ENCODE measurements around the gene IRF4. TPM values are rescaled to one million over a fixed set of nuclear protein-coding genes. Genes with fewer than 3 reads are reported as not detected.
"Not testable (repeated sequence)": the region's sequence is repeated elsewhere in the genome, so short reads cannot be mapped to it uniquely, and the experiment has no call there.

The IRF4 gene
- total and polyA plus RNA-seq, 10 donors: 8.7 to 91.3 (median 46.3) TPM

DNA sequence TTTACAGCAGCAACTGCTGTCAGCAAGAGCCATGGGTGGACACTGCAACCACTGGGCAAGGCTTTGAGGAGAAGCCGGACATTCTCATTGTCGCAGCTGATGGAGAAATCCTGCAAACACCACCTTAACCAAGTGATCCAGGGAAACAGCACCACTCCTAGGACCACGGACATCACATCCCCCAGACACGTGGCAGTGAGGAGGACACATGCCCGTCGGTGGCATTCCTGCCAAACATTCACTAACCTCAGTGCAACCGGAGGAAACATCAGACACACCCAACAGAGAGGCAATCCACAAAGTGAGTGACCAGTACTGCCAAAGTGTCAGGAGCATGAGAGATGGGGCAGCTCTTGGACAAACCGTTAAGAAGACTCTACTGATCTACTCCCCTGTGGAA is 16.6 kb upstream of the IRF4 start:
- Histone ChIP-seq H3K27ac (no peak overlapping the region), H3K27me3 (replicated peaks in 1 of 7) (peaks cover 0 to 43% (median 14%) of the 10 kb centered on the region in 7 donors), H3K4me3 (no peak overlapping the region), H3K4me1 (peaks cover 13 to 45% (median 28%) of the 10 kb centered on the region in 6 donors), H3K9me3 (peaks cover 0 to 9% (median 0%) of the 10 kb centered on the region in 8 donors), H3K36me3 (no peaks in the 10 kb centered on the region)
- intact Hi-C loops (cut with DNase I; ENCODE audit: low total_unique reads): no loop called here
- TF ChIP-seq POLR2AphosphoS5 (IDR thresholded peaks at IDR 0.05): no peak
- TF ChIP-seq, protein P1, sequence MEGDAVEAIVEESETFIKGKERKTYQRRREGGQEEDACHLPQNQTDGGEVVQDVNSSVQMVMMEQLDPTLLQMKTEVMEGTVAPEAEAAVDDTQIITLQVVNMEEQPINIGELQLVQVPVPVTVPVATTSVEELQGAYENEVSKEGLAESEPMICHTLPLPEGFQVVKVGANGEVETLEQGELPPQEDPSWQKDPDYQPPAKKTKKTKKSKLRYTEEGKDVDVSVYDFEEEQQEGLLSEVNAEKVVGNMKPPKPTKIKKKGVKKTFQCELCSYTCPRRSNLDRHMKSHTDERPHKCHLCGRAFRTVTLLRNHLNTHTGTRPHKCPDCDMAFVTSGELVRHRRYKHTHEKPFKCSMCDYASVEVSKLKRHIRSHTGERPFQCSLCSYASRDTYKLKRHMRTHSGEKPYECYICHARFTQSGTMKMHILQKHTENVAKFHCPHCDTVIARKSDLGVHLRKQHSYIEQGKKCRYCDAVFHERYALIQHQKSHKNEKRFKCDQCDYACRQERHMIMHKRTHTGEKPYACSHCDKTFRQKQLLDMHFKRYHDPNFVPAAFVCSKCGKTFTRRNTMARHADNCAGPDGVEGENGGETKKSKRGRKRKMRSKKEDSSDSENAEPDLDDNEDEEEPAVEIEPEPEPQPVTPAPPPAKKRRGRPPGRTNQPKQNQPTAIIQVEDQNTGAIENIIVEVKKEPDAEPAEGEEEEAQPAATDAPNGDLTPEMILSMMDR (IDR thresholded peaks at IDR 0.05 in 8 of 11, conservative IDR thresholded peaks at IDR 0.05 in 3 of 11): no peak
- no peak for DNase-seq
- WGBS, 5 donors: 83 to 88% (median 85%) methylated on average over 8 of the region's 8 CpGs

GRCh38 chr6:376827-377640 is 14.5 kb upstream of the IRF4 start:
- Histone ChIP-seq H3K27ac (no peak overlapping the region), H3K4me3 (no peak overlapping the region), H3K36me3 (no peaks in the 10 kb centered on the region), H3K9me3 (peaks cover 0 to 10% (median 0%) of the 10 kb centered on the region in 8 donors), H3K27me3 (replicated peaks in 1 of 7) (peaks cover 0 to 48% (median 9%) of the 10 kb centered on the region in 7 donors), H3K4me1 (peaks cover 13 to 49% (median 29%) of the 10 kb centered on the region in 6 donors)
- WGBS, 5 donors: 57 to 61% (median 59%) methylated on average over 10 of the region's 10 CpGs
- TF ChIP-seq POLR2A (IDR thresholded peaks at IDR 0.05) (no peak), POLR2AphosphoS5 (IDR thresholded peaks at IDR 0.05) (no peak)
- TF ChIP-seq, protein P1 (IDR thresholded peaks at IDR 0.05 in 8 of 11, conservative IDR thresholded peaks at IDR 0.05 in 3 of 11): no peak
- DNase-seq: no peak
- intact Hi-C loops (cut with DNase I; ENCODE audit: low total_unique reads): no loop called here

DNA sequence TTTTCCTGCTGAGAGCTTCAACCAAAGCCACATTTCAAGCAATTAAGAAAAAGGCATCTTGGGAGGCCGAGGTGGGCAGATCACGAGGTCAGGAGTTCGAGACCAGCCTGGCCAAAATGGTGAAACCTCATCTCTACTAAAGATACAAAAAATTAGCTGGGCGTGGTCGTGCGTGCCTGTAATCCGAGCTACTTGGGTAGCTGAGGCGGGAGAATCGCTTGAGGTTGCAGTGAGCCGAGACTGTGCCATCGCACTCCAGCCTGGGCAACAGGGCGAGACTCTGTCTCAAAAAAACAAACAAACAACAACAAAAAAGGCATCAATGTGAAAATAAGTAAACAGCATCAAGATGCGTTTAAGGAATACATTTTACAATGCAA is 13.9 kb upstream of the IRF4 start:
- intact Hi-C loops (cut with DNase I; ENCODE audit: low total_unique reads); H3K9me3 ChIP-seq; DNase-seq: not testable (repeated sequence)

DNA sequence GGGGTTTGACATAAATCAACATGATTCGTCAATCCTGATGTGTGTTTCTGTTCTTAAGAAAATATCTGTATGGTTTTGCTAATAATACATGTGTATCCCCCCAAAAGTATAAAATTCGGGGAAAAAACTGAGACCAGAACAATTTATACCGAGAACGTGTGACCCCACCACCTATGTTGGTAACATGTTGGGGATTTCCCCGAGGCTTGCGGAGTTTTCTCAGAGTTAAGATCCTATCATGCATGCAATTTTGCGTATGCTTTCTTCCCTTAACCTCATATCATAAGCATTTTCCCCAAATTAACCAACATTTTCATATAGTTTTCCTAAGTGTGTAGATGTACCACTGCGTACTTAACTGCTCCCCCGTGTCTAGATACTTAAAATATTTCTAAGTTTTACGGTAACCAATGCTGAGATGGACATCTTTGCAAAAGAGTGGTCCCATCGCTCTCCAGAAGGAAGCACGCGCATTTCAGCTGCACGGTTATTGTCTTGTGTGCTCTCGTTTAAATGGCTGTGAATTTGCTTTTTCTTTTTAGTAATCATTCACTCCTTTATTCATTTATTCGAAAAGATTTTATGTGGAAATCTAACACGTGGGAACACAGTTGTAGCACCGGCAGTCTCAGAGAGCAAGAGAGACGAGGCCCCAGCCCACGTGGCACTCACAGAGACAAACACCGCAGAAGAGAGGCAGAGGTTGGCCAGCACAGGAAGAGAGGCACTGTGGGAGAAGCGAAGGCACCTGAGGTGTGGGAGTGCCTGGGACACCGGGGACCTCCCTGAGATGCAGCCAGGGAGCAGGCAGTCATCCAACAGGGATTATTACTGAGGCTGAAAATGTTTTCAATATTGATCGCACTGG is 13.2 kb upstream of the IRF4 start:
- peaks cover 13 to 38% (median 21%) of the 10 kb centered on the region in 6 donors for H3K4me1 ChIP-seq
- 73 to 79% (median 79%) methylated on average over 24 of the region's 24 CpGs for WGBS, 5 donors
- TF ChIP-seq, protein P1 (IDR thresholded peaks at IDR 0.05 in 8 of 11, conservative IDR thresholded peaks at IDR 0.05 in 3 of 11): no peak
- TF ChIP-seq POLR2AphosphoS5 (IDR thresholded peaks at IDR 0.05): no peak
- TF ChIP-seq POLR2A (IDR thresholded peaks at IDR 0.05): no peak
- no peaks in the 10 kb centered on the region for H3K36me3 ChIP-seq
- DNase-seq: peak; percentile 75
- peaks cover 0 to 42% (median 9%) of the 10 kb centered on the region in 7 donors for H3K27me3 ChIP-seq (replicated peaks in 1 of 7)
- peaks cover 0 to 6% (median 0%) of the 10 kb centered on the region in 8 donors for H3K9me3 ChIP-seq
- intact Hi-C loops (cut with DNase I; ENCODE audit: low total_unique reads): no loop called here
- peak overlapping the region in 1 of 8 donors; percentile 2 for H3K27ac ChIP-seq
- H3K4me3 ChIP-seq: no peak overlapping the region

More for the DNA sequence above, 13.9 kb upstream of the IRF4 start:
- not testable (repeated sequence) for H3K36me3 ChIP-seq, H3K27ac ChIP-seq, H3K4me3 ChIP-seq
- Histone ChIP-seq H3K27me3 (replicated peaks in 1 of 7) (peaks cover 0 to 48% (median 9%) of the 10 kb centered on the region in 7 donors), H3K4me1 (peaks cover 13 to 44% (median 25%) of the 10 kb centered on the region in 6 donors)
- 82 to 91% (median 89%) methylated on average over 13 of the region's 13 CpGs for WGBS, 5 donors
